WI38 (cell line): Measurements from ENCODE around the gene DDX31.

Source experiments
- H3K4me3 ChIP-seq: 2 replicates; pipeline ENCODE4 v1.5.1; 2011; ENCODE audit warnings: low read depth, mild to moderate bottlenecking, control low read depth, low read length
- TF ChIP-seq, protein P1 (sequence below): IDR thresholded peaks from 2 replicates; pipeline ENCODE4 v1.5.1; 2012; ENCODE audit warnings: low read depth, mild to moderate bottlenecking, control low read depth, low read length

Gene DDX31

DNA sequence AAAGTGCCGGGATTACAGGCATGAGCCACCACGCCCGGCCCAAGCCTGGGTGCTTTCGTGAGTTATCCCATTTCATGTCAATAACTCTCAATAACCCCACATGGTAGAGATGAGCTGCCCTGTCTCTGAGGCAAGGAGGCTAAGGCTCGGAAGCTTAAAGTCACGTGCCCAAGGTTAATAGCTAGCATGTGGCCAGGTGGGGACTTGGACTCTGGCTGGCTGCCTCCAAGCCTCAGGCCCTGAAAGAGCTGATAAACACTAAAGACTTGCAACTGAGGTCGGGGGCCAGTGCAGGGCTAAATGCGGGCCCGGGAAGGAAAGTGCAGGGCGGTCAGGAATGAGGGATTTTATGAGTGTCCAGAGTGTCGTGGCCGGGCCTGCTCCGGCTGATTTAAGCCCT is 118.2 kb downstream of the DDX31 start:
- H3K4me3 ChIP-seq, result no peak overlapping the region
- TF ChIP-seq, protein P1, sequence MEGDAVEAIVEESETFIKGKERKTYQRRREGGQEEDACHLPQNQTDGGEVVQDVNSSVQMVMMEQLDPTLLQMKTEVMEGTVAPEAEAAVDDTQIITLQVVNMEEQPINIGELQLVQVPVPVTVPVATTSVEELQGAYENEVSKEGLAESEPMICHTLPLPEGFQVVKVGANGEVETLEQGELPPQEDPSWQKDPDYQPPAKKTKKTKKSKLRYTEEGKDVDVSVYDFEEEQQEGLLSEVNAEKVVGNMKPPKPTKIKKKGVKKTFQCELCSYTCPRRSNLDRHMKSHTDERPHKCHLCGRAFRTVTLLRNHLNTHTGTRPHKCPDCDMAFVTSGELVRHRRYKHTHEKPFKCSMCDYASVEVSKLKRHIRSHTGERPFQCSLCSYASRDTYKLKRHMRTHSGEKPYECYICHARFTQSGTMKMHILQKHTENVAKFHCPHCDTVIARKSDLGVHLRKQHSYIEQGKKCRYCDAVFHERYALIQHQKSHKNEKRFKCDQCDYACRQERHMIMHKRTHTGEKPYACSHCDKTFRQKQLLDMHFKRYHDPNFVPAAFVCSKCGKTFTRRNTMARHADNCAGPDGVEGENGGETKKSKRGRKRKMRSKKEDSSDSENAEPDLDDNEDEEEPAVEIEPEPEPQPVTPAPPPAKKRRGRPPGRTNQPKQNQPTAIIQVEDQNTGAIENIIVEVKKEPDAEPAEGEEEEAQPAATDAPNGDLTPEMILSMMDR, result no peak

DNA sequence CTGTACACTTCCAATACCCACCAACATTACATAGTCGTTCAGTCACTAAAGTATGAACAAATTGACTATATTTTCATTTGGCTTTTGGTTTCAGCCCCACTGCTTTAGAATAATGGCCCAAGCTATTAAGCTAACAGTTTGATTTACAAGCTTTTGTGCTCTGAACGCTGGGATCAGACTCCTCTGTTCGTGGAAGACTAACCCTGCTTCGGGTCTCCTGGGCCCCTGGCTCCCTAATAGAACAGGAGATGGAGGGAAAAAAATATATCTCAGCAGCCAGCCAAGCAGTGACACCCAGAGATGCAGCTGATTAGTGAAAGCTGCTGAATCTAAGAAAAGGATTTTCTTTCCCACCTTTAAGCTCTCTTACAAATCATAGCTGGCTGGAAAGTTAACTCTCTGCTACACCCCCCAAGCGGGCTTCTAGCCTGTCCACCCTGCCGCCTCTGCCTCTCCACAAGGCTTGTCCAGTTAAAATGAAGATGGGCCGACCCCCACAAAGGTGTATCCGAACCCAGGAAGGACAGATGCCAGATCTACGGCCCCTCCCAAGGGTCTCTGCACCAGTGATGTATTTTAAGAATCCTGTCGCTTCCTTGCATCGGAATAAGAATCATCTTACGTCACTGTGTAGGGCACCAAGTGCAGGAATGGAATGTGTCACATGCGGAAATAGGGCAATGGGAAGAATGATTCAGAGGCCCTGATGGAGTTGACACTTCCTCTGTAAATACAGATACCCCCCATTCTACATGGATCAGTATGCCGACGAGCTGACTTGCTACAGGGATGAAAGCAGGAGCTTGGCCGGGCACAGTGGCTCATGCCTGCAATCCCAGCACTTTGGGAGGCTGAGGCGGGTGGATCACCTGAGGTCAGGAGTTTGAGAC is 120.8 kb downstream of the DDX31 start:
- H3K4me3 ChIP-seq, result no peak overlapping the region
- TF ChIP-seq, protein P1, result no peak

DNA sequence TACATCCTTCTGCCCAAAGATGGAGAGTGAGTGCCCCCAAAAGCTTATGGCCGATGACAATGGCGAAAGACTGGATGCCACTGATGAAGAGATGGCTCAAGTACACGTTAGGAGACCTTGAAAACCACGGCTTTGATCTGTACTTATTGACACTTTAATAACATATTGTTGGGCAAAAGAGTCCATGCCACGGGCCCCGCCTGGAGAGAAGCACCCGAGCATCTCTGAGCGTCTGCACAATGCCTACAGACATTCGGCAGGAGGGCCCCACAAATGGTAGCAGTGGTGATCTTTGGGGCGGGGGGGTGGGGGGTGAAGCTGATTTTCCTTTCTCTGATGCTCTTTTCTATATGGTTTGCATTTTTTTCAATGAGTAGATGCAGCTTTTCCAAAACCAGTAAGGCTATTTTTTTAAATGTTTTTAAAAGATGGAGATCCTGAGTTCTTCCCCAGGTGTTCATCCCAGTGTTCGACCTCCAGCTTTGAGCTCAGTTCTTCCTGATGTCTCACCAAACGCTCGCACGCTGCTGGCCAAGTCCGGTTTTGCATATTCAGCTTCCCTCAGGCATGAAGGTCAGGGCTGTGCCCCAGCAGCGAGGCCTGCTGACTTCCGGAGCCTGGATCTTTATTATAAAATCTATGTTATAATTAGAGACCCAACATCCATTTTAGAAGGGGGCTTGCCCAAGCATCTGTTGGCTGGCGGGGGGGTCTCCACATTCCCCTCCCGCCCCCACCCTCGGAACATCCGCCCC is 121.6 kb downstream of the DDX31 start:
- no peak overlapping the region for H3K4me3 ChIP-seq
- TF ChIP-seq, protein P1, result no peak

DNA sequence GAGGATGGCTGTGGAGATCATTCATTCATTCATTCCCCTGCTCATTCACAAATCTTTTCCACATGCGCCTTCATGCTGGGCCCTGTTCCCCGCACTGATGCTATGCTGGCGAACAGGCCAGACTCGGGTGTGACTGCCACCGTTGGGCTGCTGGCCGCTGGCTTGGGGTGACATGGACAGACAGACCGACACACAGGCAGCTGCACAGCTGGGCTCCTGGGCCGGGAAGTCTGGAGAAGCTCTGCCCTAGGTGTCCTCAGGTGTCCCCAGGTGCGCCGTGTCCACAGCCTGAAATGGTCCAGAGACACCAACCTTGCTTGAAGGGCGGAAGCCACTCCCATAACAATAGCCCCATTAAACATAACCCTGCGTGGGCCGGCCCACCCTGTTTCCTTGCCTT is 122.3 kb downstream of the DDX31 start:
- H3K4me3 ChIP-seq, result no peak overlapping the region
- TF ChIP-seq, protein P1, result no peak

DNA sequence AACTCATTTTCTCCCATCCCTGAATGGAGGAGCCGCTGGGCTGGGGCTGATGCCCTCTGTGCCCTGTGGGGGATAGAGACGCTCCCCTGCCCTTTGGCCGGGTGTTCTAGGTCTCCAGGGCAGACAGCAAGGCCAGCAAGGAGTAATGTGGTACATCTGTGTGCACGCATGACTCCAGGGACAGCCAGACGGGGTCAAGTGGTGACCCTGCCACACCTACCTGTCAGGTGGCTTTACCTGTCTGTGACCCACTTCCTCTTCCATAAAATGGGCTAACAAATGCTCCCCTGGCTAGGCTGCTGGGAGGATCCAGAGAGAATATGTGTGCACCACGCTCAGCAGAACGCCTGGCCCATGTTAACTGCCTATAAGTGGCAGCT is 122.7 kb downstream of the DDX31 start:
- H3K4me3 ChIP-seq, result no peak overlapping the region
- TF ChIP-seq, protein P1, result no peak

DNA sequence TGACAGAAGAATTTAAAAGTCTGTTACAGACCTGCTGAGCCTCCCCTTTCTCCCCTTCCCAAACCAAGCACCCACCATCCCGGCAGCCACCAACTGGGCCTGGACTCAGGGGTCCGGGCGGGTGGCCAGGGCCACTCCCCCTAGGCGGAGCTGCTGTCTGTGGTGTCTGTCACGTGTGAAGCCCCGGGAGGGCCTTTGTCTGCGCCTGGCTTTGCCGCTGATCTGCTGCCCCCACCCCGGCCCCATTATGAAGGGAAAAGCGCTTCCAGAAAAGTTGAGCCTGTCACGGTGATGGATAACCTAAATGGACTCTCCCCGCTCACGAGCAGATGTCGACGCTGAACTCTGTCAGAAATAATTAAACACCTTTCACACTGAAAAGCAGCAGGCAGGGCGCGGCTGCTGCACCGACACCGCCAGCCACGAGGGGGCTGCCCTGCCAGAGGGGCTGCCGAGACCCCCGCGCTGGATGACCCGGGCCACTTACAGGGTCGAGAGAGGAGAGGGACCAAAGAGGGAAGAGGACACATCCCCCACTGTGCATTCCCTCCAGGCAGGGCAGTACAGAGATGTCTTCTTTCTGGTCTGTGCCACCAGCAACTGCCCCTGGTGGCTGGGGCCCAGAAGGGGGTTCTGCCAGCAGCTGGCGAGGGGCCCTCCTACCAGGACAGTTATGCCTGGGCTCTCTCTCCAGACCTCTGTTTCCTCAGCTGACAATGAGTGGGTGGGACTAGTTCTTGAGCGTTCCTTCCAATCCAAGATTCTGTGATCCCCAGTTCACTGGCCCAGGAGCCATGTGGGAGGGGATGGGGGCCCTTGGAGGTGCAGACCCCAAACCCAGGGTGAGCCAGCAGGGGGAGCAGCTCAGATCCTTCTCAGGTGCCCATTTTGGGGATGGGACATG is 123.4 kb downstream of the DDX31 start:
- TF ChIP-seq, protein P1, result peak; percentile 39
- no peak overlapping the region for H3K4me3 ChIP-seq
